GM18858 (cell line): ENCODE measurements around the gene POLA1.

Experiments used
- ATAC-seq: cut with Tn5 transposase; IDR thresholded peaks from one replicate; pipeline ENCODE4 v1.9.1; 2021; ENCODE audit not compliant: unreplicated experiment

POLA1 gene

DNA sequence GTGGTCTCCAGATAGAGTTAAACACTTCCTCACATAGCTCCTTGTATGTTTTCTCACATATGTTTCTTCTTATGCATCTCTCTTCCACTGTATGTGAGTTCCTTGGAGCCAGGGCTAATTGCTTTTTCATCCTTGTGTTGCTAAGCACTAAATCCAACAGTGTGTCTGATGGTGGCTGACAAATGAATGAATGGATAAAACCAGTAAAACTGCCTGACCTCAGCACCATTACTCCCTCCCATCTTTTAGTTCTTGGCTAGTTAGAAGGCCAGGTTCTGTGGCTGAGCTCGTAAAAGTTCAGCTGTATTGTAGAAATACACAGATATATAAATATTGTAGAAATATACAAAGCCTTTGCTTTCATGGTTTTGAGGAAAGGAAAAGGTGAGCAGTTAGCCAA, 271.7 kb downstream of the POLA1 start:
- ATAC-seq = no peak

DNA sequence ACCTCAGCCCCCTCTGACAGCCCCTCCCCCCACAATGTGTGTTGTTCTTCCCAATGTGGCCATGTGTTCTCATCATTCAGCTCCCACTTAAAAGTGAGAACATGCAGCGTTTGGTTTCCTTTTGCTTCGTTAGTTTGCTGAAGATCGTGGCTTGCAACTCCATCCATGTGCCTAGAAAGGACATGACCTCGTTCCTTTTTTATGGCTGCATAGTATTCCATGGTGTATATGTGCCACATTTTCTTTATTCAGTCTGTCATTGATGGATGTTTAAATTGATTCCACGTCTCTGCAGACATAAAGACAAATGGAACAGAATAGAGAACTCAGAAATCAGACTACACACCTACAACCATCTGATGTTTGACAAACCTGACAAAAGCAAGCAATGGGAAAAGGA, 276.1 kb downstream of the POLA1 start:
- ATAC-seq = no peak

DNA sequence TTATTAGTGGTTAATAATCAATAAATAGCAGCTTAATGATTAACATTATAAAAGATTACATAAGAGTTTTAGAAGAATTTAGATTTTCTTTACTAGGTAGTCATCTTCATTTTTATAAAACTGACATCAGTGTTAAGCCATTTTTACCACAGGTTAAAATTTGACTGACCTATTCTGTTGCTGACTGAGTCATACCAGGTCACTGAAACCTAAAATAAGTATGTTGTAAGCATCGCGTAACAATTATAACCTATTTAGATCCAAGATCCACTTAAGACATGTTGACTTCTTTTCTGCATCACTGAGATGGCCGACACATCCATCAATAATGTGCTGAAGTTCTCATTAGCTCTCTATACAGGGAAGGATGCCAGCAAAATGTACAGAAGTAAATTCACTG, 285.4 kb downstream of the POLA1 start:
- no peak for ATAC-seq

DNA sequence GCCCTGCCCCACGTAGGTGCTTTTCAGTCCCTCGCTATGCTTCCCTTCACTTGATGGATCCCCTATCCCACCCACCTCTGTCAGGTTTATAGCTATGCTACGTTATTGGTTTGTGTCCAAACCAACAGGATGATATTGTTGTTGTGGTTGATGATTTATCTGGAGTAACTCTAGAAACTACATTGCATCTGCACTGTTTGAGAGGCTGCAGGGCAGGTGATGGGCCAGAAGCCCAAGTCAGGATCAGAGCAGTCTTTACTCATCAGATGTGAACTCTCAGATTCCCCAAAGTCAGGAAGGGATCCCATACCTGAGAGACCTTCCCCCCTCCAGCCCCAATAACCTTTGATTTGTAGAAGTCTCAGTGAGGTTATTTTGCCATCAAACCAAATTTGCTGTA, 287.3 kb downstream of the POLA1 start:
- no peak for ATAC-seq

DNA sequence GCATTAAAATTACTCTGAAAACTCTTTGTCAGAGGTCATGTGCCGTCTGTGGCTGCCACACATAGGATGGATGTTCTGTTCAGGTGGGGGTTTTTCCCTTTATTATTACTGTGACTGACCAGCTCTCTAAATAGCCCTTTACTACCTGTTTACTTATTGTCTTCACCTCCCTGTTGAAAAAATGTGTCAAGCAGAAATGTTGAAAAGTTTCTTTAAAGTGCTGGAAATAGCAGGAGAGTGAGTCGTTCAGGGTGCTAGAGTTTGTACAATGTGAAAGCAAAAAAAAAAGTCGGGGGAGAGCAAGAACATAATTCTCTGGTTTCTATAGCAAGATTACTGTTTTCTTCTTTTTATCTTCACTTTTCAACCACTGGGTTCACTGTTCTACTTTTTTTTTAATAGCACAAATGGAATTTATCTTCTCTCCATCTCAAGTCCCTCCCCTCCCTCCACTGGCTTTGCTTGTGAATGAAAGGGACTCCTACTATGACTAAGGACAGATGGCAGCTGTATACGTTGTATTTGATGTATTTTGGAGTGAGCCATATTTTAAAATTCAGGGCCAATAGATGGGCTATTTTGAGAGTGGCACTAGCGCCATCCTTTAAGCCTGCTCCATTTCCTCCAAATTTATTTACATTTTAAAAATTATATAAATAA, 288.7 kb downstream of the POLA1 start:
- ATAC-seq = no peak

DNA sequence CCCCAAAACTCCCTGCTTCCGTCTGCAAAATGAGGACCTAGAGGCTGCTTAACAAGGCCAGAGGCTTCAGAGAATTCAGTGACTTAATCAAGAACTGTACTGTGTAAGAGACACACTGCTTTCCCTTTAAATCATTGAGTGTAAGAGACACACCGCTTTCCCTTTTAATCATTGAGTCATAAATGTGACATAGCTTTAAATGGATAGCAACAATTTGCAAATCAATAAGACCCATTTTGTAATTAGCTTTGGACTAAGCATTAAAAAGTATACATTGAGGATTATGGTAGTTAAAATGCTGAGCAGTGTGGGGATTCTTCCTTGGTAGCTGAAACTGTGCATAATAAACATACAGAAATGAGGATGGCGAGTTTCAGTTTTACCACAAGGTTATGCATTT, 290.2 kb downstream of the POLA1 start:
- no peak for ATAC-seq

DNA sequence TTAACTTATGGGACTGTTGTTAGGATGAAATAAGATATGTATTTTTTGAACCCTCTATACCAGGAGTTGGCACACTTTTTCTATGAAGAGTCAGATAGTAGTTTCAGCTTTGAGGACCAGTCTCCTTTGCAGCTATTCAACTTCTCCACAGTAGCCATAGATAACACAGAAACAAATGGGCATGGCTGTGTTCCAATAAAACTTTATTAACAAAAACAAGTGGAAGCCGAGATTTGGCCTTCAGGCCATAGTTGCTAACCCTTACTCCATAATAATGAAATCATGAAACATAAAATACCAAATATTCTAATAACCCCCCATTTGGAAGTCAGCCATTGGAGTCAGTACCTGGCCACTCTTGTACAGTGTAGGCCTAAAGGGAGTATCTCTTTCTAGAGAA, 291.4 kb downstream of the POLA1 start:
- no peak for ATAC-seq

DNA sequence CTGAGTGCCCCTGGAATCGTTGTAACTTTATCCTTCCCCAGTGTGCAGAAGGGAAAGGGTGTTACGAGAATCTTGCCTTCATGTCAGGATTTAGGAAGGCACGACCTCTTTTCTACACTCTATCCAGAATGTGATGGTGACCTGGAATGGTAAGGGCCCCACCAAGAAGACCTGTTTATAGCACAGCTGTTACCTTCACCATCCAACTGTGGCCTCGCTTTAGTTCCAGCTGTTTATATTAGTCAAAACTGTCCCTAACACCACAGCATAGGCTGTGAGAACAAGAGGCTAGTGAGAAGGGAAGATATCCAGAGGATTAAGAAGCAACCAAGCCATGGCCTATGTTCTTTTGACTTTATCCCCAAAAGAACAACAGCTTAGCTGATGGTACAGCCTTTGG, 294.0 kb downstream of the POLA1 start:
- ATAC-seq = no peak

DNA sequence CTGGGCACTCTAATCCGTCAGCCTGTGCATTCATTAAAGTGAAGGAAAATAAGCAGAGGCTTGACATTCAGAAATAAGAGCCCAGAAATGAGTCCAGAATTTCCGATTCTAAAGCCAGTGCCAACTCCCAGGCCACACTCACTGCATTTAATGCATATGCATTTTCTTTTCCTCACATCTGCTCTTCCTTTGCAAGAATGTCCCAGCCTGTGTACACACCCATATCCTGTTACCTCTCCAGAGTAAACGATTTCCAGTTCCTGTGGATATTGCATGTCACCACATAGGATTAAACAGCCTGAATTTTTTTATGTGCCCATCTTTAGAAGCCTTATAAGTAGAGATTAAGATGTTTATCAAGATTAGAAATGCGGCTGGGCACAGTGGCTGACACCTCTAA, 294.6 kb downstream of the POLA1 start:
- ATAC-seq = no peak

DNA sequence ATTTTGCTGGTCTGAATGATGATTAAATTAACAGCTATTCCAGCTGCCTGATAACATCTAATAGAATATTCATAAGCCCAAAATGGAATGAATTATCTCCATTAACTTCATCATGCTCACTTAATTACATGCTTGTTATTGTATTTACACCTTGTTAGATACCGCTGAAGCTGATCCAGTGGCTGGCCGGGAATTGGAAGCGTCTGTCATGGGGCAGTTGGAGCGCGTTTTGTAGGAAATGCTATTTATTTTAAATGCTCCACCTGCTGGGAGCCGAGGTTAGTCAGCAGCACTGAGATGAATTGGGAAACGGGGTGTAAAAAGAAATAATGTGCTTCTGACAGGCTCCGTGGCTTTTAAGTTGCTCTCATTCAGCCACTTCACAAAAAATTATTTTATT, 296.8 kb downstream of the POLA1 start:
- ATAC-seq = no peak

DNA sequence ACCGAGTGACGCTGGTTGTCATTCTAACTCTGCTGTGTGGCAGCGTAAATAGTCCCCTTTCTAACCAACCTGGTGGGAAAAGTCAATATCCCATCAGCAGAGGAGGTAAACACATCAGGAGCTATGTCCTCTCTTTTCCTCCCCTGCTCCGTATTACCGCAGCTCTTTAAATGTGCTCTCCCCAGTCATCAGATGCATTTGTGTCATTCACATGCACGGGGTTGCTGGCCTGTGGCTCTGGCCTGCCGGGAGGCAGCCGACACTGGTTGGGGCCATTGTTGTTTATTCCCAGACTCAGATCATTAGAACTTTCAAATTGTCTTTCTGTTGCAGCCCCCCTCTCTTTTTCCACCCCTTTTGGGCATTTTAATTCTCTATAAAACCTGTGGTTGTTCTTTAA, 300.2 kb downstream of the POLA1 start:
- no peak for ATAC-seq

DNA sequence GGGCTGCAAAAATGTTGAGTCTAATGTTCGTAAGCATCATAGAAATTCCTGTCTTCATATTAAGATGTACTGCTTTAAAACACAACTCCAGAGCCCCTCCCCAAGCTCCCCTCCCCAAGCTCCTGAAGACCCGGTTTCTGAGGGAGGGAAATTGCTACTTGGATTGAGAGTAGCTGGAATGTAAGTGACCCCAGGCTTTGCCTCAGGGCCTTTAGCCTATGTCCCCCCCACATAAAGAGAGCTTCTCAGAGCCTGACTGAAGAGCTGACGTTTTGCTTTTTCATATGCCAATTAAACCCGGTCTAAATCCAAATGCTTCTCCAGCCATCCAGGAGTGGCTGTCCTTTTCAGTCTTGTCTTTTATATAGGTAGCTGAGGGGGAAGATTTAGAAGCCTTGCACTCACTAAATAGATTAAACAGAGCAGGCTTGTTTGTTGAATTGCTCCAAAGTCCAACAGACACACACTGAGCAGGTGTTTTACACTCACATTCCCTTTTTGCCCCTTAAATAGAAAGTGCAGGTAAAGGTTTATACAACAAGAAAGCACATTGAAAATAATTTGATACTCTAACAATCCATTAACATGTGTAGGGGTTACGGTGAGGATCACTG, 302.5 kb downstream of the POLA1 start:
- no peak for ATAC-seq

DNA sequence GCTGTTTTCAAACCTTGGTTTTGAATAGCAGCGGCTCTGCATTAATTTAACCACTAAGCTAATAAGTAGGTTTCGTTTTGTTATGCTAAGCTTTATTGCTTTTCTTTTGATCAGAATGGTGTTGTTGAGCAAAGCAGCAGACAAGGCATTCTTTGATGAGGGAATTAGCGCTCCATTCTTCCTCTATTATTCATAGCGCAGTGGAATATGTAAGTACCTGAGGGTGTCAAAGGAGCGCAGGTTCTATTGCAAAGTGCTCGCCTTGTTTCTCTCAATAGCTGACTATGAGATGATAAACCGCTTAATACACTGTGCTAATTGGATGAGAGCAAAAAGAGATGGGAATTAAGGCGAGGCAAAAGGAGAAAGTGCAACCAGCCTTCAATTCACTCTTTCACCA, 305.8 kb downstream of the POLA1 start:
- ATAC-seq = no peak

DNA sequence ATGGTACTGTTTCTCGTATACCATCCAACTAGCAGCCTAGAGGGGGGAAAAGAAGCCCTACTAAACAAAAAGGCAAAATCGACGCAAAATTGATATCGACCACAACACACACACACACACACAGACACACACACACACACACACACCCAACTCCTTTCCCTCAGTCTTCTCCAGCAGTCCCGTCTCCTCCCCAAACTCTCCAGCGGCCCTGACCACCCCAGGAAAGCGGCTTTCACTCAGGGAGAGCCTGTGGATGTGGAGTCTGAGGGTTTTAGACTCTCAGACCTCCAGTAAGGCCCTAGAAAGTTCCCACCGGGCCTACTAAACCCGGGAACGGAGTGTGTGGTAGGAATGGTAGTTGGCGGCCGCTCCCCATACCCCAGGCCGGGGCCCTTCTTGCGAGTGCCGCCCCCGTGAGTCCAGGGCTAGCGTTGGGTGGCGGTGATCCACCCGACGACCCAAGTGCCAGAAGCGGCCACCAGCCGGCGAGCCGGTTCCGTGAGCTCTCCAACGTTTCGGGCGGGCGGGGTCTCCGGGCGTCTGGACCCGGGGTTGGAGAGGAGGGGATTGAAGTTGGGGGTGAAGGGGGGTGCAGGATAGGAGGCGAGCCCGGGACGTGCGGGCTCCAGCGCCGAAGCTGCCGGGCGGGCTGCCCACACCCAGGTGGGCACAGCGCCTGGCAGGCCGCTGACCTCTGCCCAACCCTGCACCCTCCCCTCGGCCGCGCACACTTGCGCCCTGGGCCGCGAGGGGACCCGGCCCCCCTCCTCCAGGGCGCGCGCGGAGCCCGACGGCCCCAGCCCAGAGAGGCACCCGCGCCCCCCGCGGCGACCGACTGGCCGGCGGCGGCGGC, 308.3 kb downstream of the POLA1 start:
- no peak for ATAC-seq

DNA sequence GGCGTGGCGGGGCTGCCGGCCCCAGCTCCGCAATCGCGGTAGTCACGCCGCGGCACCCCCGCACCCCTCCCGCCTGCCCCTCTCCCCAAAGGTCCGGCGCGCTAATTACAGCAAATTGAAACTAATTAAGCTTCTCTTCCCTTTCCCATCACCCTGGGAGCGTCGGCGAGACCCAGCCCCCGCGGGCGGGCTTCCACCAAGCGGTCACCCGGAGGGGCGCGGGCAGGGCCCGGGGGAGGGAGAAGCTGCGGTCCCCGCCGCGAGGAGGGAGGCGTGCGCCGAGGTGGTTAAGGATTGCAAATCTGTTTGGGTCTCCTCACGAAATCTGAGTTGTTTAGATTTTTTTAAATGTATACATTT, 308.9 kb downstream of the POLA1 start:
- ATAC-seq = no peak

DNA sequence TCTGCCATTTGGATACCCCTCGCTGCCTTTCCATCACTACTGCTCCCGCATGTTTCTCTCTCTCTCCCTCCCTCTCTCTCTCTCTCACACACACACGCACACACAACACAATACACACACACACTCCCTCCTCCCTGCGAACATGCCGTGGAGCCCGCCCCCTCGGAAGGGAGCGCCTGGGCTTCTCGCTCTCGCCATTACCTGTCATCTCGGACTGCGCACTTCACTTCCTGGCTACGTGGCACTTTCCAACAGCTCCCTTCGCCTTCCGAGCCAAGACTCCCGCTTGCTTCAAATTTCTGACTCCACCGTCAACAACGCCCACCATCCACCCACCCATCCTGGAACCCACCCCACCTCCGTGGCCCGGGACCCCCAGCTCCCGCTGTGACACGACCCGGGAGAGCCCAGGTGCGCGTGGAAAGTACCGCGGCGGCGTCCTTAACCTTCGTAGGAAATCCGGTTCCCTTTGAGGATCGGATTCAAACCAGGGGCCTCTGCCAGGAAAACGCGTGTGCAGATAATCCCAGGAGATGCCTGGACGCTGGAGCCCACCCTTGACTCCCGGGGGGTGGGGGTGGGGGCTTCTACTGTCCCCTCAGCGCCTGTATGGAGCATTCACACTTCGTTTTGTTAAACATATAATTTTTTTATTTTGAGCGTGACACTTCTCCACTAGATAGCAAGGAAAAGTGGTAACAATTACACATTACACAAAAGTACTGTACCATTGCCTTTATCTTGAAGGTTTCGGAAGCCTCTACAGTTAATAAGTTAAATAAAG, 309.5 kb downstream of the POLA1 start:
- no peak for ATAC-seq

DNA sequence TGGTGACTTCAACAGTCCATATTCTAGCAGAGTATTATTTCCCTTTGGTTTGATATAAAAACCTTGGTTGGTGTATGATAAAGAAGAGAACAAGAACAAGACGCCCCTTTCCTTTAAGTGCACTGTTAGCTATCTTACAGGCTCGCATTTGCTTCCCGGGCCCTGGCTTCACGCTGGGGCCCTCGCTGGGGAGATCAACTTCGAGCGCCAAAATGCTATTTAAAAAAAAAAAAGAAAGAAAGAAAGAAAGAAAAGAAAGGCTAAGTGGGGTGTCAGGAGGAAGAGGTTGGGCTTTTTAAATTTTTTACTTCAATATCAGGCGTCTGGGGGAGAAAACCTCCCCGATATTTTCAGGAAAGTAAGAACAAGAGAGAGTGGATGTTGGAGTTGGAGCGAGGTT, 310.3 kb downstream of the POLA1 start:
- no peak for ATAC-seq

DNA sequence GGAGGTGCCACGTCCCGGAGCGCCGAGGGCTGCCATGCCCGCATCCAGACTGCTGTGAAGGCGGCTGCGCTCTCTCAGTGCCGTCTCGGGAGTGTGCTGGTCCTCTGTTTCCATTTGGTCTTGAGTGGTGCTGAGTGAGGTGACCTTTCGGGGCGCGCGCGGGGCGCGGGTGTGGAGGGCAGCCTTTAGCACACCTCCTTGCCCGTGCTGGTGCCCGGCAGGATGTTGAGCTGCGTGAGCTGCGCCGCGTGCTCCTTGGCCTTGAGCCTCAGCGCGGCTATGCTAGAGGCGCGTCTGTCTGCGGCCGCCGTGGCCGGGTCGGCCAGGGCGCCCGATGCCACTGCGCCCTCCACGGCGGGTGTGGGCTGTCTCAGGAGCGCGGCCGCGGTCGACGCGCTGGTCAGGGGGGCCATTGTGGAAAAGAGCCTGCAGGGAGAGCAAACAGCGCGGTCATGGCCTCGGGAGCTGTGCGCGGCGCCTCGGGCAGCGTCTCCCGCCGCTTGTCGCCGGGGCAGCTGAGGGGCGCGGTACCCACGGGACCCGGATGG, 310.8 kb downstream of the POLA1 start:
- no peak for ATAC-seq

DNA sequence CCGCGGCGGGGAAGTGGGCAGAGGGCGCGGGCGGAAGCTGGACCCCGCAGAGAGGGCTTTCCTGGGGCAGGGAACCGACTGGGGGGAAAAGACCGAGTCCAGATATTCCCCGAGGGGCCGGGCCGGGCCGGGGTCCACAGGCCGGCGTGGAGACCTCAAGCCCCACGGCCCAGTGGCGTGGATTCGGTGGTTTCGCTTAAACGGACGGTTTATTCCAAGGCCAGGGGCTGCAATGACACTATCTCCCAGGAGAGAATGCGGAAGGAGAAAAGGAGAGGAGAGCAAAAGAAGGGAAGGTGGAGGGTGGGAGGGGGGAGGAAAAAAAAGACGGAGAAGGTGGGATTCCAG, 311.3 kb downstream of the POLA1 start:
- ATAC-seq = no peak

DNA sequence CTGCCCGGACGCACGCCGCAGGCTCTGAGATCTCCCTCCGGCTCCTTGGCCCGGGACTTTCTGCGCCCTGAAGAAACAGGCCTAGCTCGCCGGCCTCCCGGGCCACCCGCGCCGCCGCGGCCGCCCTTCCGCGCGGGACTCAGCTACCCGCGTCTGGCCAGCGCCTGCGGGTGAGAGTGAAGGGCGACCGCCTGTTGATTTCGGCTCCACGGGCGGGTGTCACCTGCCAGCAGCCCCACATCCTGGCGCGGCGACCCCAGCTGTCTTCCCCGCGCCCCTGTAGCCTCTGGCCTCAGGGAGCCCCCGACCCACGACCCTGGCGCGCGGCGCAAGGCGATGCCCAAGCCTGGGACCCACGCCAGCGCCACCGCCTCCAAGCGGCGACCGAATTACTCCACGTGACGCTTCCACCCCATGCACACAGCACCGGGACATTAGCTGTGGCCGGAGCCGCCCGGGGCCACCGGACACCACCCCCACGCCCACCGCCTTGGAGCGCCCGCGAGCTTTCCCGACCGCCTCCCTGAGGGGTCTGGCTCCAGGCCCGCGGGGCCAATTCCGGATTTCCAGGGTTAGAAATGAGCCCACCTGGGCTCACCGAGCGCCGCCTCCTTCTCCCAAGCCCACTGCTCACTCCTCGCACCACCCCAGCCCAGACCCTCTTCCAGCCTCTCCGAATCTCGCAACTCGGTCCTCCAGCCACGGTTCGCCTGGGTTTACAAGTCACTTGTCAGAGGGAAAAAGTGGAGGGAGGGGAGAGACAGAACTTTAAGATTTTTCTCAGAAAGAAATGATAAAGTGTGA, 311.9 kb downstream of the POLA1 start:
- ATAC-seq = no peak
